ENCODE results near the gene CEBPB. TPM values are rescaled to one million over a fixed set of nuclear protein-coding genes. Genes with fewer than 3 reads are reported as not detected.
A peak's percentile ranks its signal among the peaks of the same experiment; 100 is the strongest.

The CEBPB gene
- total RNA-seq, 1 donor from 2014 or later: 33.8 TPM

DNA sequence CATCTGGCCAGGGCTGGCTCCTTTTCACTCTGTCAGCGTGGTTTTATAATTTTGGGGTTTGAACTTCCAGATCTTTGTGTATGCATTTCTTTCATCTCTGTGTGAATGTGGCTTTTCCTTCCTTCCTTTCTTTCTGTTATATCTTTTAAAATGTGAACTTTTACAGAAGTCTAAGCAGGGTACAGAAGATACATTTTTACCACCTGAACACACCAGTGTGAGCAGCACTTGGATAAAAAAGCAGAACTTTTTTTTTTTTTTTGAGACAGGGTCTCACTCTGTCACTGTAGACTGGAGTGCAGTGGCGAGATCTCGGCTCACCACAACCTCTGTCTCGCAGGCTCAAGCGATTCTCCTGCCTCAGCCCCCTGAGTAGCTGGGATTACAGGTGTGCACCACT is 20.5 kb downstream of the CEBPB start:
- H3K9ac ChIP-seq (ENCODE audit: low read length): no peak overlapping the region
- no peak for DNase-seq (ENCODE audit: low read depth)
- no peak for TF ChIP-seq EZH2 (IDR thresholded peaks at IDR 0.05; ENCODE audit: insufficient read depth, low read length)
- no peak for TF ChIP-seq CTCF (IDR thresholded peaks at IDR 0.05; ENCODE audit: insufficient read depth, low read depth, low read length)
- peaks cover 4% of the 10 kb centered on the region for H3K4me1 ChIP-seq (ENCODE audit: insufficient read depth, low read length)
- Mint-ChIP-seq H3K4me3 (ENCODE audit: unreplicated experiment) (no peak overlapping the region), H3K36me3 (ENCODE audit: low read depth, unreplicated experiment) (peaks cover 2% of the 10 kb centered on the region), H3K9me3 (ENCODE audit: unreplicated experiment) (no peaks in the 10 kb centered on the region), H3K4me1 (ENCODE audit: low read depth, unreplicated experiment) (peaks cover 8% of the 10 kb centered on the region), H3K27me3 (ENCODE audit: low read depth, unreplicated experiment) (peaks cover 36% of the 10 kb centered on the region), H3K27ac (ENCODE audit: unreplicated experiment) (no peak overlapping the region)
- H2AFZ ChIP-seq (ENCODE audit: low read depth, low read length): no peak overlapping the region
- no peaks in the 10 kb centered on the region for H4K20me1 ChIP-seq (ENCODE audit: insufficient read depth, low read length)
- FAIRE-seq: no peak
- no peak overlapping the region for H3K4me3 ChIP-seq (ENCODE audit: insufficient read depth, low read depth, low read length)
- H3K27me3 ChIP-seq (ENCODE audit: insufficient read depth, low read length): peaks cover 3% of the 10 kb centered on the region
- no peaks in the 10 kb centered on the region for H3K79me2 ChIP-seq (ENCODE audit: insufficient read depth, low read length)
- no peaks in the 10 kb centered on the region for H3K36me3 ChIP-seq (ENCODE audit: insufficient read depth, low read length)
- no peak overlapping the region for H3K4me2 ChIP-seq (ENCODE audit: low read length)
- no peak overlapping the region for H3K27ac ChIP-seq (ENCODE audit: low read depth, low read length)
- H3K9me3 ChIP-seq (ENCODE audit: insufficient read depth, low read depth, low read length): no peaks in the 10 kb centered on the region

DNA sequence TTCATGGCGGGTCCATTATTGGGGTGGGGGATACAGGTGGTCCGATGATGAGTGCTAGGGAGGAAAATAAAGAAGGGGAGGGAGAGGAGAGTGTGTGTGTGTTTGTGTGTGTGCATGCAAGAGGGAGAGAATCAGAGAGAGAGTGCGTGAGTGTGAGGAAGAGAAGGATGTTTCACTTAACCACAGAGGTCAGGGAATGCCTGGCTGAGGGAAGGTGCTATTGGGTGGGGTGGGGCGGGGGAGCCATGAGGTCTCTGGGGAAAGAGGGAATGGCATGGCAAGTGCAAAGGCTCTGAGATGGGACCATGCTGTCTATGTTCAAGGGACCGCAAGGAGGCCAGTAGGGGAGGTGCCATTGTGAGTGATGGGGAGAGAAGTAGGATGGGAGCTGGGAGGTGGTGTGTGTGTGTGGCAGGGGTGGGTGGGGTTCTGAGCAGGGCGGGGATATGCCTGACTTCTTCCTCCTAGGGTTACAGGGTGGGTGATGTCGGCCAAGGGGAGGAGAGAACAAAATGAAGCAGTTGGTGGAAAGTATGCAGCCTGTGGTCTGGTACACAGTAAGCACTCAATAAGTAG is 23.0 kb downstream of the CEBPB start:
- no peak for FAIRE-seq
- DNase-seq (ENCODE audit: low read depth): peak; percentile 36
- H3K27ac Mint-ChIP-seq (ENCODE audit: unreplicated experiment): no peak overlapping the region

More for the DNA sequence above, 23.0 kb downstream of the CEBPB start:
- Histone ChIP-seq H3K79me2 (ENCODE audit: insufficient read depth, low read length) (no peaks in the 10 kb centered on the region), H3K9ac (ENCODE audit: low read length) (no peak overlapping the region), H3K36me3 (ENCODE audit: insufficient read depth, low read length) (no peaks in the 10 kb centered on the region), H3K27ac (ENCODE audit: low read depth, low read length) (no peak overlapping the region), H3K4me1 (ENCODE audit: insufficient read depth, low read length) (peaks cover 4% of the 10 kb centered on the region), H3K4me3 (ENCODE audit: insufficient read depth, low read depth, low read length) (no peak overlapping the region), H3K27me3 (ENCODE audit: insufficient read depth, low read length) (peaks cover 6% of the 10 kb centered on the region), H3K4me2 (ENCODE audit: low read length) (no peak overlapping the region), H4K20me1 (ENCODE audit: insufficient read depth, low read length) (no peaks in the 10 kb centered on the region), H2AFZ (ENCODE audit: low read depth, low read length) (no peak overlapping the region), H3K9me3 (ENCODE audit: insufficient read depth, low read depth, low read length) (no peaks in the 10 kb centered on the region)
- TF ChIP-seq EZH2 (IDR thresholded peaks at IDR 0.05; ENCODE audit: insufficient read depth, low read length) (no peak), CTCF (IDR thresholded peaks at IDR 0.05; ENCODE audit: insufficient read depth, low read depth, low read length) (no peak)
- peaks cover 2% of the 10 kb centered on the region for H3K36me3 Mint-ChIP-seq (ENCODE audit: low read depth, unreplicated experiment)
- peaks cover 38% of the 10 kb centered on the region for H3K27me3 Mint-ChIP-seq (ENCODE audit: low read depth, unreplicated experiment)
- H3K4me3 Mint-ChIP-seq (ENCODE audit: unreplicated experiment): no peak overlapping the region
- H3K9me3 Mint-ChIP-seq (ENCODE audit: unreplicated experiment): no peaks in the 10 kb centered on the region
- peaks cover 12% of the 10 kb centered on the region for H3K4me1 Mint-ChIP-seq (ENCODE audit: low read depth, unreplicated experiment)

All from astrocyte (in vitro differentiated cells and primary cell).